NCI-H82 (cell line): Measurements from ENCODE around the gene TJAP1.

Experiments used
- DNase-seq: peaks from one replicate; lab custom pipeline; 2025; lab: John Stamatoyannopoulos, UW

The TJAP1 gene

GRCh38 chr6:43477235-43478007 is at the start of gene TJAP1:
TSS of gene TJAP1 (plus strand) at chr6:43477570. CDS start at chr6:43499002, 21,432 bp downstream.
- DNase-seq, result peak; percentile 94

GRCh38 chr6:43428112-43428570 is 49.2 kb upstream of the TJAP1 start:
- DNase-seq, result no peak

DNA sequence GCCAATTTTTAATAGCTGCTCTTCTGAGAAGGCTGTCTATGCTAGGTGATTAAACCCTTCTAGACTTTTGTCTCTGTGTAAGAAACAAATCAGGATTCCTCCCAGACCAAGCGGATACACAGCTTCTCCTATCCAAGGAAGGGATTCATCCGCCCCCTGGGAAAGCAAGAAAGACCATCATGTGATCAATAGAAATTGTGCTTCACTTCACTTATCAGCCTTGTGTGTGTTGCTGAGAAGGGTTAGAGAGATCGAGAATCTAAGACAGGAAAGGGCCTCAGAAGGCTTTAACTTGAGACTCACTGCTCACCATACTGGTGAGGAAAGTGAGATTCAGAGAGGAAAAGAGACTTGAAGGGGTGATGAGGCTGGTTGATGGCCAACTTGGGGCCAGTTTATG is 48.5 kb upstream of the TJAP1 start:
- DNase-seq, result no peak

DNA sequence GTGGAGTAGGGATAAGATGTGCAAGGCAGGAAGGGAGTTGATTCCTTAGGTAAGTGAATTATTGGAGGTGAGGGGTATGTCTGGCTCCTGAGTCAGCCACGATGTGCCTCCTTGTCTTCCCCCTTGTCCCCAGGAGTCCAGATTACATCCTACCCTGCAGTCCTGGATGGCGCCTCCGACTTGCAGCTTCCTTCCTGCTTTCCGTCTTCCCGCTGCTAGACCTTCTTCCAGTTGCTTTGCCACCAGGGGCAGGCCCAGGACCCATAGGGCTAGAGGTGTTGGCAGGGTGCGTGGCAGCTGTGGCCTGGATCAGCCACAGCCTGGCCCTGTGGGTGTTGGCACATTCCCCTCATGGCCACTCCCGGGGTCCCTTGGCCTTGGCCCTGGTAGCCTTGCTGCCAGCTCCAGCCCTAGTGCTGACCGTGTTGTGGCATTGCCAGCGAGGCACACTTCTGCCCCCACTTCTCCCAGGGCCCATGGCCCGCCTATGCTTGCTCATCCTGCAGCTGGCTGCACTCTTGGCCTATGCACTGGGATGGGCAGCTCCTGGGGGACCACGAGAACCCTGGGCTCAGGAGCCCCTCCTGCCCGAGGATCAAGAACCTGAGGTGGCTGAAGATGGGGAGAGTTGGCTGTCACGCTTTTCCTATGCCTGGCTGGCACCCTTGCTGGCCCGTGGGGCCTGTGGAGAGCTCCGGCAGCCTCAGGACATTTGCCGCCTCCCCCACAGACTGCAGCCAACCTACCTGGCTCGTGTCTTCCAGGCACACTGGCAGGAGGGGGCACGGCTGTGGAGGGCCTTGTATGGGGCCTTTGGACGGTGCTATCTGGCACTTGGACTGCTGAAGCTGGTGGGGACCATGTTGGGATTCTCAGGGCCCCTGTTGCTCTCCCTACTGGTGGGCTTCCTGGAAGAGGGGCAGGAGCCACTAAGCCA is 45.1 kb upstream of the TJAP1 start:
- DNase-seq, result no peak

- DNase-seq, result no peak
Observed at GRCh38 chr6:43433148-43433547, 44.2 kb upstream of the TJAP1 start.

DNA sequence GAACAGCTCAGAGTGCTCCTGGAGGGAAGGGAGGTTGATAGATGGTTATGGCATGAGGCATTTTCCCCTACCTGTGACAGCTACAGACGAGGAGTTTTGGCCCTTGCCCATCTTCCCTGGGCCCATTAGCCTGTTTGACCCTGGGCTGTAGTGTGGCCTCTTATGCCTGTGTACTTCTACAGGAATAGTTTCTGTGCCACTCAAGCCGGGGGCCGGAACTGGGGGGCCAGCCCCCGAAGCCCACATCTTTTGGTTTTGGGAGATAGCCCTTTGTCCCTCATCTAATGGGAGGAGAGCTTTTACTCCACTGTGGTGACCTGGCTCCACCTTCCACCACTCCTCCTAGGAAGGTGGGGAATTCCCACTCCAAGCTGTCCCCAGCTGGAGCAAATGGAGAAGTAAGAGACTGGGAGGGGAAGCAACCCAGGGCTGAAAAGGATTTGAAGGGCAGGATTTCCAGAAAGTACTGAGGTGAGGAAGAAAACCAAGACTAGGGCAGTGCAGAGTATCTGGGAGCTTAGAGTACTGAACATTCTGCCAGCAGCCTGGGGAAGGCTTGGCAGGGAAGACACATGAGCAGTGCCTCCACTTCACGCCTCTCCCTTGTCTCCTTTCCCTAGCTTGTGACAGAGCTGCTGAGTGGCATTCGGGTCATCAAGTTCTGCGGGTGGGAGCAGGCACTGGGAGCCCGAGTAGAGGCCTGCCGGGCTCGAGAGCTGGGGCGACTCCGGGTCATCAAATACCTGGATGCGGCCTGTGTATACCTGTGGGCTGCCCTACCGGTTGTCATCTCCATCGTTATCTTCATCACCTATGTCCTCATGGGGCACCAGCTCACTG is 43.1 kb upstream of the TJAP1 start:
- DNase-seq, result no peak

- DNase-seq, result no peak
Observed at GRCh38 chr6:43434943-43435342, 42.4 kb upstream of the TJAP1 start.

- no peak for DNase-seq
Observed at GRCh38 chr6:43435682-43436437, 41.5 kb upstream of the TJAP1 start.

DNA sequence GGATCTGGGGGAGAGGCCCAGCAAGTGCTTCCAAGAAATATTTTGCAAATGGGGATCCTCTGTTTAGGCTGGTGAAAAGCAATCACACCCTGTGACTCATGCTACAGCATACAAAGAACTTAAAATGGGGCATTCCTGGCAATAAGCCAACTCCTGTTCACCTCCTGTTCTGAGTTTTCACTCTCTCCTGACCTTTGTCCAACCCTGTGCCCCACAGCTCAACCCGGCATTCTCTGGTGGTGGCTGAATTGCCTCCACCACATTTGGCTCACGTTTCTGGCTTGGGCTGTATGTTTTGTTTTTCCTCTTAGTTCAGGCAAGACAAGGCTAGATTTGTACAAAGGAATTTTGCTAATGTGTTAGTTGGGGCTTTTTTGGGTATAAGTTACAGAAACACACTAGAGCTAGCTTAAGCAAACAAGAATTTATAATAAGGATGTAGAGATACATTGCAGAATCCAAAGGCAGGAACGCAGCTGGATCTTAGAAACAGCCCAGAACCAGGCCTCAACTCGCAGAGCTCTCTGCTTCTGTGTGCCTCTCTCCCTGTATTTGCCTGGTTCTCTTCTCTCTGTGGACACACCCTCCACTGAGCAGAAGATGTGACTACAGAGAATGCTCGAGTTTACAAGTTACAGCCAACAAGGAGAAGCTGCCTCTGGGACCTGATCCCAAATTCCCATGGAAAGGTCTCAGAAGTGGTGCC is 40.6 kb upstream of the TJAP1 start:
- no peak for DNase-seq

- no peak for DNase-seq
Observed at GRCh38 chr6:43437700-43438099, 39.7 kb upstream of the TJAP1 start.

DNA sequence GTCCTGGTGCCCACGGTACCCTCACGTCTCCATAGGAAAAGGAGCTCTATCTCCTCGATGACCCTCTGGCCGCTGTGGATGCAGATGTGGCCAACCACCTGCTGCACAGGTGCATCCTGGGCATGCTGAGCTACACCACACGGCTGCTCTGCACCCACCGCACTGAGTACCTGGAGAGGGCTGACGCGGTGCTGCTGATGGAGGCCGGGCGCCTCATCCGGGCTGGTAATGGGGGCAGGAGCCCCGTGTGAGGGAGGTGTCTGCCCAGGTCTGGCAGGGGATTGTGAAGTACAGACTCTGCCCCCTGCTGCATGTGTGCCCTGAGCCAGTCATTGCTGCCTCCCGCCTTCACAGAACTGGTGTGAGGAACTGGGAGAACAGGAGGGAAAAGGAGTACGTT is 34.4 kb upstream of the TJAP1 start:
- DNase-seq, result no peak

- no peak for DNase-seq
Observed at GRCh38 chr6:43444036-43444435, 33.3 kb upstream of the TJAP1 start.

- DNase-seq, result no peak
Observed at GRCh38 chr6:43444582-43444981, 32.8 kb upstream of the TJAP1 start.

- no peak for DNase-seq
Observed at GRCh38 chr6:43445576-43445975, 31.8 kb upstream of the TJAP1 start.

GRCh38 chr6:43447604-43448003 is 29.8 kb upstream of the TJAP1 start:
- no peak for DNase-seq

GRCh38 chr6:43448916-43449315 is 28.5 kb upstream of the TJAP1 start:
- no peak for DNase-seq

GRCh38 chr6:43450699-43451131 is 26.7 kb upstream of the TJAP1 start:
- no peak for DNase-seq

- DNase-seq, result no peak
Observed at GRCh38 chr6:43451348-43451747, 26.0 kb upstream of the TJAP1 start.

- DNase-seq, result no peak
Observed at GRCh38 chr6:43451939-43452338, 25.4 kb upstream of the TJAP1 start.

DNA sequence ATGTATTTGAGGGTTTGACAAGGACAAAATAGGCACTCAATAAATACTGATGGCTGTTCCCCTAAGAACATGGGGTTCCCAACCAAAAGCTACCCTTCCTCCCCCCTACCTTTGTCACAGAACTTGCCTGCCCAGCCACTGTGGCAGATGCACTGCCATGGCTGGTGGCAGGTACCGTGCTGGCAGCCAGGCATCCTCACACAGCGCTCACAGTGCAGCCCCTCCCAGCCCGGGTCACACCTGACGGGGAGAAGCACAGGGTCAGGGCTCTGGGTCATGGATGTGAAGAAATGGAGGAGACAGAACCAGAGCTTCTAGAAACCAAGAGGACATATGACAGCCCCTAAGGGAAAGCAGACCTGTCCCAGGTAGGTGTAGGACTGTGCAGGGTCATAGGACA is 24.5 kb upstream of the TJAP1 start:
- DNase-seq, result no peak

DNA sequence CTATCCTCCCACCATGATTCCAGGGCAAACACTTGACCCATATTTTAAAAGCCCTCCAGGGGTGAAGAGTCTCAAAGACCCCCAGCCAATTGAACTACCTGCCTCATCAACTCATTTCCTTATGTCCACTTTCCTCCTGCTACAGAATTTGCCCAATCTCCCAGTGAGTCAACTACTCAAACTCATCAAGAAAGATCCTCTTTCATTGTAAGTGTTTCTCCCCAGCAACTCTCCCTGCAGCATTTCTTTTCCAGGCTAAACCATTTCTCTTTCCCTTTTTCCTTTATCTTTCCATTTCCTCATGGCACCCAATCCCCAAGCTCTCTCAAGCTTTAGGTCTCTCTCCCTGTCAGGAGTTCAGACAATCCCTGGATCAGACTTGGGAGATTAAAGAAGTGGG is 23.5 kb upstream of the TJAP1 start:
- no peak for DNase-seq
